Glutamatergic neuron (in vitro differentiated cells): ENCODE results near the gene GP1BB. TPM values are rescaled to one million over a fixed set of nuclear protein-coding genes. Genes with fewer than 3 reads are reported as not detected.

Experiments
- DNase-seq: peaks from one replicate; pipeline ENCODE4 v3.0.0; 2022
- H3K27ac Mint-ChIP-seq: one replicate; pipeline ENCODE4 v1.8.0; 2020; ENCODE audit warnings: mild to moderate bottlenecking, mixed read lengths, inconsistent platforms; ENCODE audit not compliant: unreplicated experiment
- H3K27me3 Mint-ChIP-seq: one replicate; pipeline ENCODE4 v1.8.0; 2020; ENCODE audit warnings: mild to moderate bottlenecking, moderate library complexity, mixed read lengths, inconsistent platforms; ENCODE audit not compliant: unreplicated experiment
- H3K36me3 Mint-ChIP-seq: one replicate; pipeline ENCODE4 v1.8.0; 2020; ENCODE audit warnings: mild to moderate bottlenecking, mixed read lengths, inconsistent platforms; ENCODE audit not compliant: unreplicated experiment
- H3K4me1 Mint-ChIP-seq: one replicate; pipeline ENCODE4 v1.8.0; 2020; ENCODE audit warnings: mild to moderate bottlenecking, low read depth, mixed read lengths, inconsistent platforms; ENCODE audit not compliant: unreplicated experiment
- H3K4me3 Mint-ChIP-seq: one replicate; pipeline ENCODE4 v1.8.0; 2020; ENCODE audit warnings: mild to moderate bottlenecking, mixed read lengths, inconsistent platforms; ENCODE audit not compliant: unreplicated experiment
- H3K9me3 Mint-ChIP-seq: one replicate; pipeline ENCODE4 v1.8.0; 2020; ENCODE audit warnings: mild to moderate bottlenecking, moderate library complexity, mixed read lengths, inconsistent platforms; ENCODE audit not compliant: unreplicated experiment
- CTCF ChIP-seq: fragments of 200-600 bp; sonication (generic); IDR thresholded peaks from one replicate; pipeline ENCODE4 v1.5.0; 2021; ENCODE audit not compliant: partially characterized antibody, unreplicated experiment
- total RNA-seq: library from RNA; stranded (reverse); fragmentation: NEBNext Ultra II Directional; extraction: Animal tissue kit (Norgen Biotek cat#: 25700); gene quantifications from one replicate; pipeline ENCODE4 v1.2.1, GENCODE V29; 2021; ENCODE audit not compliant: unreplicated experiment

The GP1BB gene
- total RNA-seq, 1 donor from 2014 or later, result 8.3 TPM

GRCh38 chr22:19688301-19689290 lies 34.7 kb upstream of the GP1BB start:
- peaks cover 4% of the 10 kb centered on the region for H3K36me3 Mint-ChIP-seq
- H3K27ac Mint-ChIP-seq, result no peak overlapping the region
- H3K4me3 Mint-ChIP-seq, result no peak overlapping the region
- peaks cover 4% of the 10 kb centered on the region for H3K9me3 Mint-ChIP-seq
- no peak for TF ChIP-seq CTCF
- DNase-seq, result no peak
- H3K27me3 Mint-ChIP-seq, result peaks cover 6% of the 10 kb centered on the region
- peaks cover 2% of the 10 kb centered on the region for H3K4me1 Mint-ChIP-seq

GRCh38 chr22:19689408-19689807 lies 33.9 kb upstream of the GP1BB start:
- Mint-ChIP-seq H3K27ac (no peak overlapping the region), H3K4me3 (no peak overlapping the region), H3K36me3 (peaks cover 4% of the 10 kb centered on the region), H3K9me3 (peaks cover 4% of the 10 kb centered on the region), H3K4me1 (peaks cover 4% of the 10 kb centered on the region), H3K27me3 (peaks cover 6% of the 10 kb centered on the region)
- TF ChIP-seq CTCF, result no peak
- no peak for DNase-seq

GRCh38 chr22:19691007-19691720 lies 32.2 kb upstream of the GP1BB start:
- no peak for DNase-seq
- Mint-ChIP-seq H3K4me1 (peaks cover 5% of the 10 kb centered on the region), H3K36me3 (peaks cover 3% of the 10 kb centered on the region), H3K4me3 (no peak overlapping the region), H3K27ac (no peak overlapping the region), H3K27me3 (peaks cover 6% of the 10 kb centered on the region), H3K9me3 (peaks cover 8% of the 10 kb centered on the region)
- TF ChIP-seq CTCF, result no peak

- Mint-ChIP-seq H3K27ac (no peak overlapping the region), H3K9me3 (peaks cover 6% of the 10 kb centered on the region), H3K36me3 (no peaks in the 10 kb centered on the region), H3K27me3 (peaks cover 9% of the 10 kb centered on the region), H3K4me3 (no peak overlapping the region), H3K4me1 (peaks cover 3% of the 10 kb centered on the region)
- no peak for TF ChIP-seq CTCF
- DNase-seq, result no peak
Measured at GRCh38 chr22:19691721-19692341, 31.5 kb upstream of the GP1BB start.
